ENCODE data around the gene CYSLTR2.

GRCh38 chr13:48680756-48681392 is 27.1 kb downstream of the CYSLTR2 start:
- no peak for TF ChIP-seq TCF7L2 (IDR thresholded peaks at IDR 0.05; ENCODE audit: low read depth, low read length)
- no peak for TF ChIP-seq CTCF (IDR thresholded peaks at IDR 0.05)
- no peak for TF ChIP-seq POLR2AphosphoS5 (IDR thresholded peaks at IDR 0.05; ENCODE audit: low read depth, low read length)
